AG04450 (cell line): ENCODE results near the gene GTPBP3. TPM values are rescaled to one million over a fixed set of nuclear protein-coding genes. Genes with fewer than 3 reads are reported as not detected.
"Not testable (repeated sequence)": the region's sequence is repeated elsewhere in the genome, so short reads cannot be mapped to it uniquely, and the experiment has no call there.

Experiments
- CTCF ChIA-PET: fragments of 300-600, 350-600 bp; formaldehyde crosslinking; extraction: SDS; loops from one replicate; lab custom pipeline; 2022; ENCODE audit warnings: antibody characterized with exemption, inconsistent platforms; lab: Charles Lee
- POLR2A ChIA-PET: fragments of 350-600 bp; formaldehyde crosslinking; extraction: SDS; loops from one replicate; lab custom pipeline; 2021; ENCODE audit warnings: antibody characterized with exemption, inconsistent platforms; lab: Yijun Ruan, JAX
- DNase-seq: peaks from one replicate; pipeline ENCODE4 v3.0.0-alpha.2; 2011; ENCODE audit warnings: low read depth, low spot score
- H3K27ac ChIP-seq: one replicate; pipeline ENCODE4 v1.5.1; 2012; ENCODE audit warnings: low read depth, low read length, control low read depth
- H3K27me3 ChIP-seq: one replicate; pipeline ENCODE4 v1.6.0; 2012; ENCODE audit warnings: low read length; ENCODE audit not compliant: control insufficient read depth, insufficient read depth
- H3K4me3 ChIP-seq: 2 replicates; pipeline ENCODE4 v1.5.1; 2011; ENCODE audit warnings: mild to moderate bottlenecking, low read depth, low read length, control low read depth
- H3K9me3 ChIP-seq: 2 replicates; pipeline ENCODE4 v1.5.1; 2012; ENCODE audit warnings: low read length; ENCODE audit not compliant: control insufficient read depth, insufficient read depth
- CTCF ChIP-seq: IDR thresholded peaks from 2 replicates; pipeline ENCODE4 v1.5.1; 2011; ENCODE audit warnings: low read depth, low read length, control low read depth, inconsistent platforms
- polyA plus RNA-seq: library from polyadenylated mRNA; depleted of rRNA; stranded (reverse); fragments of >200 nt; gene quantifications from 2 replicates; pipeline ENCODE4 v1.2.3, GENCODE V29; 2011

The GTPBP3 gene
- polyA plus RNA-seq, 1 experiment = 4.7 TPM

GRCh38 chr19:17358395-17358794 is 21.0 kb downstream of the GTPBP3 start:
- ChIA-PET CTCF (interaction anchor here (2.5 kb wide), 1 partner anchor 27 kb away, joined by 12 read pairs; no protein-coding TSS in a partner anchor), POLR2A (interaction anchor here (0.7 kb wide), 1 partner anchor 269 kb away, joined by 6 read pairs; no protein-coding TSS in a partner anchor)
- DNase-seq = no peak
- TF ChIP-seq CTCF = no peak
- no peaks in the 10 kb centered on the region for H3K9me3 ChIP-seq
- peaks cover 10% of the 10 kb centered on the region for H3K27me3 ChIP-seq
- no peak overlapping the region for H3K27ac ChIP-seq
- H3K4me3 ChIP-seq = no peak overlapping the region

GRCh38 chr19:17359905-17360800 is 22.8 kb downstream of the GTPBP3 start:
- CTCF ChIA-PET = interaction anchor here (1.1 to 1.2 kb wide), 2 partner anchors 13 to 26 kb away, joined by 3 to 6 read pairs; no protein-coding TSS in a partner anchor
- Histone ChIP-seq H3K9me3 (no peaks in the 10 kb centered on the region; the same call in 1 of the 2 replicates), H3K27me3 (peaks cover 12% of the 10 kb centered on the region), H3K27ac (no peak overlapping the region), H3K4me3 (no peak overlapping the region)
- POLR2A ChIA-PET = no interaction called here
- no peak for DNase-seq
- TF ChIP-seq CTCF = no peak

GRCh38 chr19:17363852-17364605 is 26.7 kb downstream of the GTPBP3 start:
- H3K4me3 ChIP-seq, H3K9me3 ChIP-seq, POLR2A ChIA-PET, DNase-seq, H3K27ac ChIP-seq, CTCF ChIA-PET: not testable (repeated sequence)
- peaks cover 10% of the 10 kb centered on the region for H3K27me3 ChIP-seq

GRCh38 chr19:17365361-17365760 is 28.0 kb downstream of the GTPBP3 start:
- CTCF ChIA-PET = interaction anchor here (0.8 to 2.8 kb wide), 2 partner anchors 21 to 60 kb away, joined by 3 to 18 read pairs; no protein-coding TSS in a partner anchor

More at GRCh38 chr19:17365361-17365760, 28.0 kb downstream of the GTPBP3 start:
- Histone ChIP-seq H3K27me3 (peaks cover 7% of the 10 kb centered on the region), H3K4me3 (no peak overlapping the region), H3K27ac (no peak overlapping the region), H3K9me3 (no peaks in the 10 kb centered on the region; the same call in 1 of the 2 replicates)
- no peak for TF ChIP-seq CTCF
- DNase-seq = no peak
- POLR2A ChIA-PET = interaction anchor here (0.6 kb wide), 1 partner anchor 593 kb away, joined by 6 read pairs; no protein-coding TSS in a partner anchor
